IPS-NIHi11 (cell line): ENCODE data around the gene ARHGAP31.
A peak's percentile ranks its signal among the peaks of the same experiment; 100 is the strongest.
"Not testable (repeated sequence)": the region's sequence is repeated elsewhere in the genome, so short reads cannot be mapped to it uniquely, and the experiment has no call there.

Source experiments
- DNase-seq: peaks from one replicate; pipeline ENCODE4 v3.0.0; 2012; ENCODE audit warnings: mixed read lengths, low spot score

Gene ARHGAP31

GRCh38 chr3:119293871-119294695, at the start of gene ARHGAP31:
Gene ARHGAP31 (plus strand): TSS chr3:119294383. CDS start chr3:119294905, 522 bp downstream.
- DNase-seq: peak; percentile 62

- DNase-seq: no peak
These were observed 48.4 kb upstream of the ARHGAP31 start for GRCh38 chr3:119245778-119246177.

- no peak for DNase-seq
These were observed 39.0 kb upstream of the ARHGAP31 start for GRCh38 chr3:119255214-119255613.

- no peak for DNase-seq
These were observed 37.1 kb upstream of the ARHGAP31 start for GRCh38 chr3:119257111-119257510.

GRCh38 chr3:119257654-119258410, 36.4 kb upstream of the ARHGAP31 start:
- DNase-seq: no peak

- no peak for DNase-seq
These were observed 35.3 kb upstream of the ARHGAP31 start for GRCh38 chr3:119258915-119259314.

GRCh38 chr3:119259821-119260220, 34.4 kb upstream of the ARHGAP31 start:
- no peak for DNase-seq

GRCh38 chr3:119261055-119261454, 33.1 kb upstream of the ARHGAP31 start:
- DNase-seq: no peak

- DNase-seq: not testable (repeated sequence)
These were observed 24.0 kb upstream of the ARHGAP31 start for GRCh38 chr3:119270212-119270611.

GRCh38 chr3:119276680-119277079, 17.5 kb upstream of the ARHGAP31 start:
- DNase-seq: no peak

- peak; percentile 27 for DNase-seq
These were observed 15.1 kb upstream of the ARHGAP31 start for GRCh38 chr3:119279101-119279554.

- DNase-seq: no peak
These were observed 14.5 kb upstream of the ARHGAP31 start for GRCh38 chr3:119279584-119280243.

GRCh38 chr3:119288669-119289403, 5.3 kb upstream of the ARHGAP31 start:
- DNase-seq: no peak

GRCh38 chr3:119289404-119289770, 4.8 kb upstream of the ARHGAP31 start:
- no peak for DNase-seq

GRCh38 chr3:119290613-119291012, 3.6 kb upstream of the ARHGAP31 start:
- no peak for DNase-seq

- no peak for DNase-seq
These were observed 3.0 kb upstream of the ARHGAP31 start for GRCh38 chr3:119291062-119291700.

GRCh38 chr3:119292666-119293065, 1.5 kb upstream of the ARHGAP31 start:
- no peak for DNase-seq

GRCh38 chr3:119293105-119293870, 895 bp upstream of the ARHGAP31 start:
- peak; percentile 52 for DNase-seq

GRCh38 chr3:119294696-119295671, 801 bp downstream of the ARHGAP31 start:
- peak; percentile 46 for DNase-seq
